NCI-H146 treated with DMSO at 0.1 percent for 48 hours (cell line): ENCODE results near the gene IFITM1.
"Not testable (repeated sequence)": the region's sequence is repeated elsewhere in the genome, so short reads cannot be mapped to it uniquely, and the experiment has no call there.

Experiments
- DNase-seq: peaks from one replicate; lab custom pipeline; 2025; ENCODE audit not compliant: unreplicated experiment; lab: John Stamatoyannopoulos, UW

IFITM1 gene

DNA sequence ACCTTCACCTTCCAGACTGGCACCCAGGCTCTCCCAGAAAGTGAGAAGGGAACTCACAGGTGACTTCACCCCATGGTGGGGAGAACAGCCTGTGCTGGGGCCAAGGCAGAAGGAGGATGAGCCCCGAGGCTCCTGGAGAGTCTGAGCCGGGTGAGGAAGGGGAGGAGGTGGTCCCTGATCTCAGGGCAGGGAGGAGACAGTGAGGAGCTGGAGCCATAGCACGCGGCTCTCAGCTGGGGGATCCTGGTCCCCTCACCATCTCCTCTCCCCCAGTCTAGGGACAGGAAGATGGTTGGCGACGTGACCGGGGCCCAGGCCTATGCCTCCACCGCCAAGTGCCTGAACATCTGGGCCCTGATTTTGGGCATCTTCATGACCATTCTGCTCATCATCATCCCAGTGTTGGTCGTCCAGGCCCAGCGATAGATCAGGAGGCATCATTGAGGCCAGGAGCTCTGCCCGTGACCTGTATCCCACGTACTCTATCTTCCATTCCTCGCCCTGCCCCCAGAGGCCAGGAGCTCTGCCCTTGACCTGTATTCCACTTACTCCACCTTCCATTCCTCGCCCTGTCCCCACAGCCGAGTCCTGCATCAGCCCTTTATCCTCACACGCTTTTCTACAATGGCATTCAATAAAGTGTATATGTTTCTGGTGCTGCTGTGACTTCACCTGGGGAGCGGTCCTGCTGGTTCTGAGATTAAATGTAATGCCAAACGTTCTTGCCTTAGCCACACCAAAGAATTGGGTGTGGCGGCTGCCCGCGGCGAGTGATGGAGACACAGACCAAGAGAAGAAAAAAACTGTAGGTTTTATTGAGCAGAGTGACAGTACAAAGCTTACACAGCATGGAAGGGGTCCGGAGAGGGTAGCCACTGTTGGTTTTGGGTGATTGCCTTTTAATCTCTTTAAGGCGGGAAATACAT, 4.8 kb upstream of the IFITM1 start:
- not testable (repeated sequence) for DNase-seq

DNA sequence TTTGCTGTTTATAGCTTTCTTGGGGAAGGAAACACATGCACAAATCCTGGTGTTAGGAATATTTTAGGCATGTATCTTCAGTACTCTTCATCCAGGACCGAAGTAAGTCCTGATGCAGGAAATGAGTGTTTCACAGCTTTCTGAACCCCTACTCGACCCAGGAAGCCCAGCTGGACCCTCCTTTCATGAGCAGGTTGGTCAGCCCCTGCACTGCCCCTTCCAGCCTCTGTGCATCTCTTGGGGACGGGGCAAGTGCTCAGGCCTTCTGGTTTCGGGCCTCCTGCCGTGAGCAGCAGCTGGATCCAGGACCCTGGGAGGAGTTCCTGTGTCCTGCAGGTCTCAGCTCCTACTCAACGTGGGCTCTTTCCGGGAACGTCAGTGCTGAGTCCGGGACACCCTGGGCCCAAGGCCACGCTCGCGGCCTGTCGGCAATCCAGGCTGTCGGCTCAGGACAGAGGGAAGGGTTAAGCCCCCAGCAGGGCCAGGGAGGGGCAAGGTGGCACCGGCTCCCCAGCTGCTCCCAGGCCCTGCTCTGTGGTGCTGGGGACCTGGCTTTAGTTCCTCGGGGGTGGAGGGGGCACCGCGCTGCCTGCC, 3.8 kb upstream of the IFITM1 start:
- DNase-seq = not testable (repeated sequence)

DNA sequence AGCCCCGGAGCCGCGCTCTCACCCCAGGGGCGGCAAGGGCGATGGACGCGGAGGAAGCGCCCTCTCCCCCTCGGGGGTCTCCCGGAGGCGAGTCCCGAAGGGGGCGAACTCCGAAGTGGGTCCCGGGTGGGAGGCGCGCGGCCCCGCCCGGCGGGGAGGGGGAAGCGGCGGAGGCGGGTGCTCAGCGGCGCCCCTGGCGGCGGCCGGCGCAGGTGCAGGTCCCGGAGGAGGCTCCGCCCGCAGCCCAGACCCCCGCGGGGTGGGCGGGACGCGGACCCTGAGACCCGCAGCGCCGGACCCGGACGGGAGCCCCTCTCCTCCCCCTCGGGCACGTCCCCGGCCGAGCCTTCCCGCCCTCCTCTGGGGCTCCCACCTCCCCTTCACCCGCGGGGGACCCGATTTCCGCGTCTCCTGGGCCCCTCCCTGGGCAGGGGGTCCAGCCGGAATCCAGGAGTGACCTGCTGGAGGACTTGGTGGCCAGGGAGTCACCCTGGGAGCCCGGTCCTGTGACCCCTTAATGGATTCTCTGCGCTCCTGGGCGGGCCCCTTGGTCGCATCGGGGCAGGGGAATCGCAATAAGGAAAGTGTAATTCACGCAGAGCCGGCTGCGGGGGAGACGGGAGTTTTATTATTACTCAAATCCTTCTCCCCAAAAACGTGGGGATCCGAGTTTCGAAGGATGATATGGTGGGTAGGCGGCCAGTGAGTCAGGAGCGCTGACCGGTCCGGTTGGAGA, 2.7 kb upstream of the IFITM1 start:
- DNase-seq = not testable (repeated sequence)

DNA sequence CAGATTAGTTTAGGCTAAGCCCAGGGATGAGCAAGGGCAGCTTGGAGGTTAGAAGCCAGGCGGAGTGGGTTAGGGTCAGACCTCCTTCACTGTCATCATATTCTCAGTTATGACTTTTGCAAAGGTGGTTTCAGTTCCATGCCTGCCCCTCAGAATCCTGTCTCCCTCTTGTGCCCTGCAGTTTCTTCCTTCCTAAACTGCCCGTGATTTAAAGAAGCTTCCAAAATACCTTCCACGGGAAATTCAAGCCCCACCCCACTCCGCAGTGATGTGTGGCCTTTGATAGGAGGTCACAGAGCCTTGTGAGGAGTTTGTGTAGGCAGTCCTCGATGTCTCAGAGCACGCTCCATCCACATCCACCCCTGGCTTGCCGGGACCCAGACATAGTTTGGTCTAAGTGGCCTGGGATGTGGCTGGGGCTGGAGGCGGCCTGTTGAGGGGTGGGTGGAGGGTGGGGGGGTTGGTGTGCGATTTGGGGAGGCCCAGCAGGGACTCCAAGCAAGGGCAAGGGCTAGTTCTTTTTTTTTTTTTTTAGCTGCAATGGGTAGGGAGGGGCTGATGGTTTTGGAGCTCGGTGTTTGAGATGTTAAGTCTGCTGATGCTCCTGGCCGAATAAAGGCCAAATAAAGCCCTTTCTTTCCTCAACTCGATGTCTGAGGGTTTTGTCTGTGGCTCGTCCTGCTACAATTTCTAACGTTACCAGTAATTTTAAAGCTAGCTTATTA, 1.6 kb upstream of the IFITM1 start:
- DNase-seq = no peak

DNA sequence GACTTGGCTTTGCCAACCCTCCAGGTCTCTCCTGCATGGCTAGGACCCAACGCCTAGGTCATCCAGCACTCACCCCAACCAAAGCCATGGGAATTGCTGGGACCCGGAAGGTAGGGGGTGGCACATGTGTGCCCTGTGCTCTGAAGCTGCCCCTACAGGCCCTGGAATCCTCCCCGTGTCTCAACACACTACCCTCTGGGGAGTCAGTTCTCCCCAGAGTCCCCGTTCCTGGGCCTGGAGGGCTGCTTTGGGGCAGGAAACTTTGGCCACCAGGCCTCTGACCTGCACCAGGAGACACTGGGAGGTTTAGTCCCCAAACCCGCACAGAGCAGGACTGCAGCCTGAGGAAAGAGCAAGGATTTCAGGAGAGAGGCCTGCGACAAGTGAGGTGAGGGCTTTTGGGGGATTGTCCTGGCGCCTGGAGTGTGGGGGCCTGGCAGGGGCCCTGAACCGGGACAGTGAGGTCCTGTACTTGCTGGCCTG, 495 bp upstream of the IFITM1 start:
- DNase-seq = no peak

DNA sequence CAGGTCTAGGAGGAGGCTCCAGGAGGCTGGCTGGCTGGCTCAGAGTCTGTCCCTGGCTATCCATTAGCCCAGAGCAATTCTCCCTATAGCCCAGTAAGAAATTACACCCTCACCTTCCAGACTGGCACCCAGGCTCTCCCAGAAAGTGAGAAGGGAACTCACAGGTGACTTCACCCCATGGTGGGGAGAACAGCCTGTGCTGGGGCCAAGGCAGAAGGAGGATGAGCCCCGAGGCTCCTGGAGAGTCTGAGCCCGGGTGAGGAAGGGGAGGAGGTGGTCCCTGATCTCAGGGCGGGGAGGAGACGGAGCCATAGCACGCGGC, 675 bp downstream of the IFITM1 start:
- not testable (repeated sequence) for DNase-seq

DNA sequence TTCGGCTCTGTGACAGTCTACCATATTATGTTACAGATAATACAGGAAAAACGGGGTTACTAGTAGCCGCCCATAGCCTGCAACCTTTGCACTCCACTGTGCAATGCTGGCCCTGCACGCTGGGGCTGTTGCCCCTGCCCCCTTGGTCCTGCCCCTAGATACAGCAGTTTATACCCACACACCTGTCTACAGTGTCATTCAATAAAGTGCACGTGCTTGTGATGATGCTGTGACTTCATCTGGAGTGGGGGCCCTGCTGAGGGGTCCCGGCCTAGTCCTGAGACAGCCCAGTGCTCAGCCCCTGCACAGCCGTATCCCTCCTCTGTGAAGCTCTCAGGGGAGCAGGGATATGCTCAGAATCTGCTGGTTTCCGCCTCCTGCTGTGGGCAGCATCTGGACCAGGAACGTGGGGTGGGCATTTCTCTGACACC, 1.2 kb downstream of the IFITM1 start:
- no peak for DNase-seq

DNA sequence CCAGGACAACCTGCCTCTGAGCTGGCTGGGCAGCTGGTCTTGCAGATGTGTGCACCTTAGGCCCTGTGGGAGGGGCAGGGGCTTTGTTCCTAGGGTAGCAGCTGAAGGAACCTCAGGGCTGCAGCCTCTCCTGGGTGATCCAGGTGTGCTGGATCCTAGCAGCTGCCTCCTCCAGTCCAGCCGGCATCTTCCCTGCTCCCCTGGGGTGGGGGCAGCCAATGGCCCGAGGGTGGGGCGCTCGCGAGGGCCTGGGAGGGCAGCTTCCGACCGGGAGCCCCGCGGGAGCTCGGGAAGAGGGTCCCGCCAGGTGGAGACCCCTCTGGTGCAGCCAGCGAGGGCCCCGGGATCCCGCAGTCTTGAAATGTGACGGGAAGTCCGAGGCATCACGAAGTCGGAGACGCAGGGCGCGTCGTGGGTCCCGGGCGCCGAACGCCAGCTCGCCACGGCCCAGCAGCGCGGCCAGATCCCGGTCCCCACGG, 1.7 kb downstream of the IFITM1 start:
- DNase-seq = no peak

DNA sequence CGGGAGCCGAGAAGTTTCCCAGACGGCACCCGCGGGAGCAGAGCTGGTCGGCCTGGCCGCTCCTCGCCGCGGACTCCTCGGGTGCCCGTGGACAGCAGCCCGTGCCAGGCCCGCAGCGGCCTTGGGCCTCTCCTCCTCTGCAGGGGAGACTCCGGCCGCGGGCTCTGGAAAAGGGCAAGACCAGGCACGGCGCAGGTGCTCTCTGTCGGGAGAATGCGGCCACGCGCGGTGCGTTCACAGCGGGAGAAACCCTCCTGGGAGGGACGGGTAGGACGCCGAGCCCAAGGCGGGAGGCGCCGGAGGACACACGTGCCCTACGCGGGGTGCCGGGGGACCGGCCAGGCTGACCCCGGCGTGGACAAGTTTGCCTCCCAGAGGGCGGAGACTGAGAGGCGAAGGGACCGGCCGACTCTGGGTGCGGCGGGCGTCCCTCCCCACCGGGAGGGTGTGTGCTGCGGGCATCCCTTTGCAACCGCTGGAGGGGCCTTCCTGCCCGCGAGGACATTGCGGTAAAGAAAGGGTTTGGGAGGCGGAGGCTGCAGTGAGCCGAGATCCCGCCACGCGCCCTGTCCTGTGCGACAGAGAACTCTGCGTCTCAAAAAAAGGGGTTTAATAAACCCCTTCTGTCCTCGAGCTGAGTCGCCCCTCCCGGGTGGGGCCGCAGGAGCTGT, 2.3 kb downstream of the IFITM1 start:
- no peak for DNase-seq

DNA sequence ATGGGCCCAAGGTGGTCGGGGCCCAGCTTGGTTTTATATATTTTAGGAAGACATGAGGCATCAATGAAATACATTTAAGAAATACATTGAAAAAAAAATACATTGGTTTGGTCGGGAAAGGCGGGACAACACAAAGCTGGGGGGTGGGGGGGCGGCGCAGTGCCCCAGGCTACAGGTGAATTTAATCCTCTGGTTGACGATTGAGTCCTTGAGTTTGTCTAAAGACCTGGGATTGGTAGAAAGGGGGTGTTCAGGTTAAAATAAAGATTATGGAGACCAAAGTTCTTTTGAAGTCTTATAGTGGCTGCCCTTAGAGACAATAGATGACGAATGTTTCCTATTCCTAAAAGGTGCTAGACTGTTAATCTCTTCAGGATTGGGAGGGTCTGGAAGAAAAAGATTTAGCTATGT, 3.1 kb downstream of the IFITM1 start:
- DNase-seq = no peak

DNA sequence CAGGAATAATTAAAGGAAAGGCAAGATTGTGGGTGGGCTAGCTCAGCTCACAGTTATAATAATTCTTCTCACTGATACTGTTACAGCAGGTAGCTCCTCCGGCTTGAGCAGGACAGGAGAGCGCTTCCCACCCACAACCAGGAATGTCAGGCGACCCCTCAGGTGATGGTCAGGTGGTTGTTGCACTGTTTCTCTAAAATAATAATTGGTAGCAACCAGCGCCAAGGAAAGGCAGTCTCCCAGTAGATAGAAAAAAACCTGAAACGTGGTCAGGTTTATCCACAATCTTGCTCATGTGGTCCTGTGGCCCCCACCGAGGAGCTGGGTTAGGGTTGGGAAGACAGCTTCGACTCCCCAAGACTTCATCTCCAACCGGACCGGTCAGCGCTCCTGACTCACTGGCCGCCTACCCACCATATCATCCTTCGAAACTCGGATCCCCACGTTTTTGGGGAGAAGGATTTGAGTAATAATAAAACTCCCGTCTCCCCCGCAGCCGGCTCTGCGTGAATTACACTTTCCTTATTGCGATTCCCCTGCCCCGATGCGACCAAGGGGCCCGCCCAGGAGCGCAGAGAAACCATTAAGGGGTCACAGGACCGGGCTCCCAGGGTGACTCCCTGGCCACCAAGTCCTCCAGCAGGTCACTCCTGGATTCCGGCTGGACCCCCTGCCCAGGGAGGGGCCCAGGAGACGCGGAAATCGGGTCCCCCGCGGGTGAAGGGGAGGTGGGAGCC, 4.0 kb downstream of the IFITM1 start:
- DNase-seq = not testable (repeated sequence)

DNA sequence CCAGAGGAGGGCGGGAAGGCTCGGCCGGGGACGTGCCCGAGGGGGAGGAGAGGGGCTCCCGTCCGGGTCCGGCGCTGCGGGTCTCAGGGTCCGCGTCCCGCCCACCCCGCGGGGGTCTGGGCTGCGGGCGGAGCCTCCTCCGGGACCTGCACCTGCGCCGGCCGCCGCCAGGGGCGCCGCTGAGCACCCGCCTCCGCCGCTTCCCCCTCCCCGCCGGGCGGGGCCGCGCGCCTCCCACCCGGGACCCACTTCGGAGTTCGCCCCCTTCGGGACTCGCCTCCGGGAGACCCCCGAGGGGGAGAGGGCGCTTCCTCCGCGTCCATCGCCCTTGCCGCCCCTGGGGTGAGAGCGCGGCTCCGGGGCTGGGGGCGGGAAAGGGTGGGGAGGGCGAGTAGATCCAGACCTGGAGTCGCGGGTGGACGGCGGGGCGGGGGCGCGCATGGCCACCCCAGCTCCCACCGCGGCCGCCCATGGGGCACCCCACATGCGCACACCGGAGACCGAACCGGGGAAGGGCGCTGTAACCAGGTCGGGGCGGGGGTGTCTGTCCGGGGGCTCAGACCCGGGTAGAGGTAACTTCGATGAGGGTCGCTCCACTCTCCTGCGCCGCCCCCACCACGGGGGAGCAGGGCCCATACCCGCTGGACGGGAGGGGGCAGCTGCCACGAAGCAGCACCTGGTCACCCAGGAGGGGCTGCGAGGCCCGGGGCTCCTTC, 4.7 kb downstream of the IFITM1 start:
- not testable (repeated sequence) for DNase-seq

DNA sequence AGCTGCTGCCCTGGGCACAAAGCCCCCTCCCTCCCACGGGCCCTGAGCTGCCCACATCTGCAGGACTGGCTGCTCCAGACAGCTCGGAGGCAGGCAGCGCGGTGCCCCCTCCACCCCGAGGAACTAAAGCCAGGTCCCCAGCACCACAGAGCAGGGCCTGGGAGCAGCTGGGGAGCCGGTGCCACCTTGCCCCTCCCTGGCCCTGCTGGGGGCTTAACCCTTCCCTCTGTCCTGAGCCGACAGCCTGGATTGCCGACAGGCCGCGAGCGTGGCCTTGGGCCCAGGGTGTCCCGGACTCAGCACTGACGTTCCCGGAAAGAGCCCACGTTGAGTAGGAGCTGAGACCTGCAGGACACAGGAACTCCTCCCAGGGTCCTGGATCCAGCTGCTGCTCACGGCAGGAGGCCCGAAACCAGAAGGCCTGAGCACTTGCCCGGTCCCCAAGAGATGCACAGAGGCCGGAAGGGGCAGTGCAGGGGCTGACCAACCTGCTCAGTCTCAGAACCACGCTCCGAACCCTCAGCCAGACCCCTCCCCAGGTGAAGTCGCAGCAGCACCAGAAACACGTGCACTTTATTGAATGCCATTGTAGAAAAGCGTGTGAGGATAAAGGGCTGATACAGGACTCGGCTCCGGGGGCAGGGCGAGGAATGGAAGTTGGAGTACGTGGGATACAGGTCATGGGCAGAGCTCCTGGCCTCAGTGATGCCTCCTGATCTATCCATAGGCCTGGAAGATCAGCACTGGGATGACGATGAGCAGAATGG, 5.5 kb downstream of the IFITM1 start:
- DNase-seq = not testable (repeated sequence)

DNA sequence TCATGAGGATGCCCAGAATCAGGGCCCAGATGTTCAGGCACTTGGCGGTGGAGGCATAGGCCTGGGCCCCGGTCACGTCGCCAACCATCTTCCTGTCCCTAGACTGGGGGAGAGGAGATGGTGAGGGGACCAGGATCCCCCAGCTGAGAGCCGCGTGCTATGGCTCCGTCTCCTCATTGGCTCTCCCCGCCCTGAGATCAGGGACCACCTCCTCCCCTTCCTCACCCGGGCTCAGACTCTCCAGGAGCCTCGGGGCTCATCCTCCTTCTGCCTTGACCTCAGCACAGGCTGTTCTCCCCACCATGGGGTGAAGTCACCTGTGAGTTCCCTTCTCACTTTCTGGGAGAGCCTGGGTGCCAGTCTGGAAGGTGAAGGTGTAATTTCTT, 6.0 kb downstream of the IFITM1 start:
- not testable (repeated sequence) for DNase-seq

DNA sequence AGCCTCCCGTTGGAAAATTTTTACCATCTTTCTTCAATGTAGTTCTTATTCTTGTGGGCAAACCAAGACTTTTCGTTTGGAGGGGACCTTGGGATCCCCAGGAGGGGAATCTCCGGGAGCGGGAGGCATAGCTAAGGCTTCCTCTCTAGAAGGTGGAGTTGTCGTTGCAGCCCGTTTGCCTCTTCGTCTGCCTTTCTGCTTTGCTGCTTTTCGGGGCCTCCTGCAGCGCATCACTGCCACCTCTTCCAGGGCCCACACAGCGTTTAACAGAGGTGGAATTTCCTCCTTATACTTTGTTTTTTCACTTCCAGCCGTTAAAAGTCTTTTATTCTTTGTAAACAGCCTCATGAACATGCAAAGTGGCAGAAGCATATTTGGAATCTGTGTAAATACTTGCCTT, 10.3 kb downstream of the IFITM1 start:
- no peak for DNase-seq

DNA sequence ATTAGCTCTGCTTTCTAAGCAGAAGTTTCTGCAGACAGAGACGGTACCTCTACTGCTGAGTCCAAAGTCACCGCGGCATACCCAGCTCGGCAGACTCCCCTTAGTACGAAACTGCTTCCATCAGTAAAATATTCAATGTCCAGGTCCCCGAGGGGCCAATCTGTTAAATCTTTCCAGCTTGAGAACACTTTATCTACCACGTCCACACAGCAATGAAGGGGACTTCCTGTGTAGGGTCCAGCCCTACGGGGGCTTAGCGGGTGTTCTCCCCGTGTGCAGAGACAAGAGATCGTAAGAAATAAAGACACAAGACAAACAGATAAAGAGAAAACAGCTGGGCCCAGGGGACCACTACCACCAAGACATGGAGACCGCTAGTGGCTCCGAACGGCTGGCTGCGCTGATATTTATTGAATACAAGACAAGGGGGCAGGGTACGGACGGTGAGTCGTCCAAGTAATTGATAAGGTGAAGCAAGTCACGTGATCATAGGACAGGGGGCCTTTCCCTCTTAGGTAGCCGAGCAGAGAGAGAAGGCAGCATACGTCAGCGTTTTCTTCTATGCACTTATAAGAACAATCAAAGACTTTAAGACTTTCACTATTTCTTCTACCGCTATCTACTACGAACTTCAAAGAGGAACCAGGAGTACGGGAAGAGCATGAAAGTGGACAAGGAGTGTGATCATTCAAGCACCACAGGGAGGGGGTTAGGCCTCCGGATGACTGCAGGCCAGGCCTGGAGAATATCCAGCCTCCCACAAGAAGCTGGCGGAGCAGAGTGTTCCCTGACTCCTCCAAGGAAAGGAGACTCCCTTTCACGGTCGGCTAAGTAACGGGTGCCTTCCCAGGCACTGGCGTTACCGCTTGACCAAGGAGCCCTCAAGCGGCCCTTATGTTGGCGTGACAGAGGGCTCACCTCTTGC, 11.0 kb downstream of the IFITM1 start:
- not testable (repeated sequence) for DNase-seq
